Measurements from ENCODE around the gene CDK16.
"Not testable (repeated sequence)": the region's sequence is repeated elsewhere in the genome, so short reads cannot be mapped to it uniquely, and the experiment has no call there.

The CDK16 gene

DNA sequence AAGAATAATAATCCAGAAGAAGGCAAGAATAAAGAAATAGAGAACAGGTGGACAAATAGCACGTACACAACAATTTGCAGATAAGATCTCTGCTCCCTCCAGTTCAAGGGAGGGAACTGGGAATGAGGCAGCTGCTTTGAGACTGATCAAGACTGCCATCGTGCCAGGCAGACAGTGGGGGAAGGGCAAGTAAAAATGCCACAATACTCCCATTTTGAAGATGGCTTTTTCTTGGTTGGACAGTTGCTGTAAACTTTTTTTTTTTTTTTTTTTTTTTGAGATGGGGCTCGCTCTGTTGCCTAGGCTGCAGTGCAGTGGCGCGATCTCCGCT is 31.5 kb downstream of the CDK16 start:
- DNase-seq (ENCODE audit: low read depth in 2 of 2): no peak

DNA sequence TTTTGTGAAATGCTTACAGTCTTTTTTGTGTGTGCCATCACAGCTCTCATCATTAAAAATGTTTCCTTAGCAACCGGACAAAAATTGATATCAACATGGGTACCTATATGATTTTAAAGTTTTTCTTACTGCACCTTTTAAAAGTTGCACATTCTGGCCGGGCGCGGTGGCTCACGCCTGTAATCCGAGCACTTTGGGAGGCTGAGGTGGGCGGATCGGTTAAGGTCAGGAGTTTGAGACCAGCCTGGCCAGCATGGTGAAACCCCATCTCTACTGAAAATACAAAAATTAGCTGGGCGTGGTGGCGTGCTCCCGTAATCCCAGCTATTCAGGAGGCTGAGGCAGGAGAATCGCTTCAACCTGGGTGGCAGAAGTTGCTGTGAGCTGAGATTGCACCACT is 39.1 kb downstream of the CDK16 start:
- not testable (repeated sequence) for DNase-seq (ENCODE audit: low read depth in 2 of 2)

DNA sequence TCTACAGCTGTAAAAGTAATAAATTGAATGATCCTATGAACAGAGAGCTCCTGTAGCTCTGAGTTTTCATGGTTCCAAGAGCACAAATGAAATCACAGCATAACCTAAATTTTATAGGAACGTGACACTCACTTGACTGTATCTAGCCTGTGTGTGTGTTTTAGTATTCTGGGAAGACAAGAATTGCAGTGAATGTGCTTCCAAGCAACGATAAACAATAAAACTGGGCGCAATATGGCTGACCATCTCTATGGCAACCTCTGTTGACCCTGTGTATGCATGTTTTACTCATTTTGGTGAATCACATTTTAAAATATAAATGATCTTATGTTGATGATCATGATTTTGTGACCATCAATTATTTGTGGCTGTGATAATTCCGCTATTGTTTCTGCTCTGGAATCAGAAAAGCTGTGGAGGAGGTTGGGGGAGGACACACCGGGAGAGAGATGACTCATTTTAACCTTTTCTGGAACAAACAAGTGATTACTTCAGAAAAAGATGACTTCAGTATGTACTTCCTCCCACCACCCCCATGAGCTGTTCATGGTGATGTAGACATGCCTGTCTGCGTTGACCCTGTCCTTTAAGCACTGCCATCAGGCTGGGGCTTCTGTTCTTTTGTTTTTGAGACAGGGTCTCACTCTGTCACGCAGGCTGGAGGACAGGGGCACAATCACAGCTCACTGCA is 46.1 kb downstream of the CDK16 start:
- no peak for DNase-seq (ENCODE audit: low read depth in 2 of 2)

GRCh38 chrX:47266643-47267042 is 48.2 kb downstream of the CDK16 start:
- DNase-seq (ENCODE audit: low read depth in 2 of 2): no peak

DNA sequence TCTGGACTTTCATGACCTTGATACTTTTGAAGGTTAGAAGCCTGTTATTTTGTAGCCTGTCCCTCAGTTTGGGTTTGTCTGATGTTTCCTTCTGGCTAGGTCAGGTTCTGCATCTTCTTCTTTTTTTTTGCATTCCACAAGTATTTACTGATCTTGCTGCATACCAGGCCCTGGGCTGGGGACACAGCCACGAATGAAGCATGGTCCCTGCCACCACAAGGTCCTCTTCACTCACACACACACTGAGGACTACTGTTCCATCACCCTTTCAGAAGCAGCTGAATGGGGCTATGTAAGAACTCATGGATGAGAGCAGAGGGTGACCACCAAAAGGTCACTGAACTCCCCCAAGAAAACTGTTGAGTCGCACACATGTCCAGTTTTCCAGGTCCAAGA is 53.5 kb downstream of the CDK16 start:
- DNase-seq (ENCODE audit: low read depth in 2 of 2): no peak

DNA sequence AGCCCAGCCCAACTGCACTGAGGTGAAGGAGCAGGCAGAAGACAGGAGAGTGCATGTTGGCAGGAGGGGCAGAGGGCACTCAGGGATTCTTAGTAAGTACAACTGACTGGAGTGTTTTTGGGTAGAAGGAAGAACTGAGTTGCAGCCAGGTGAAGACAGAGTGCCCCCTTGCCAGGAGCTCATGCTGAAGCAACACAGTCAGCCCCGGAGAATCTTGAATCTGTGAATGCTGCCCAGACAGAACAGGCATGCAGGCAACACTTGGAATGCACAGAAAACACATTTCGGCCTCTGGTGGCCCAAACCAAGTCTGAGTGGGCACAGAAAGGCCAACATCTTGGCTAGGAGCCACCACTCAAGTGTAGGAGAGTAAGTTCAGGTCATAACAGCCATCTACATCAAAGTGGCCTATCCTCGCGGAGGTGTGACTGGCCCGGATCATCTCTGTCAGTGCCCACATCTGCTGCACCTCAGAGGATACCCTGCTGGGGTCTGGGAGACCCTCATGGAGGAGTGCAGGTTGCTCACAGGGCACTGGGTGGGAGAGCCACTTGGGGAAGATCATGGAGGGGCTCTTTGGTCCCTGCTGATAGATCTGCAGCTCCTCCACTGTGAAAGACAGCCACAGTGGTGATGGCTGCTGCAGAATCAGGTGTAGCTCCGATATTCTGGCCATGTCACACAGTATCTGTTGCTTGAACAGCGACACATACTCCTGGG is 54.7 kb downstream of the CDK16 start:
- DNase-seq (ENCODE audit: low read depth in 2 of 2): no peak

GRCh38 chrX:47278691-47279090 is 60.2 kb downstream of the CDK16 start:
- DNase-seq (ENCODE audit: low read depth in 2 of 2): no peak
